HFFc6 (cell line): ENCODE results near the gene ADIPOR2. TPM values are rescaled to one million over a fixed set of nuclear protein-coding genes. Genes with fewer than 3 reads are reported as not detected.
"Not testable (repeated sequence)": the region's sequence is repeated elsewhere in the genome, so short reads cannot be mapped to it uniquely, and the experiment has no call there.

Experiments used
- DNase-seq: peaks from one replicate; pipeline ENCODE4 v3.0.0-alpha.2; 2018
- H3K27ac Mint-ChIP-seq: 2 replicates; pipeline ENCODE4 v1.8.0; 2020; ENCODE audit warnings: mild to moderate bottlenecking, mixed read lengths
- H3K27me3 Mint-ChIP-seq: 2 replicates; pipeline ENCODE4 v1.8.0; 2021; ENCODE audit warnings: mild to moderate bottlenecking, moderate library complexity, mixed read lengths; ENCODE audit not compliant: insufficient read depth
- H3K36me3 Mint-ChIP-seq: 2 replicates; pipeline ENCODE4 v1.8.0; 2021; ENCODE audit warnings: low read depth, mixed read lengths
- H3K4me1 Mint-ChIP-seq: 2 replicates; pipeline ENCODE4 v1.8.0; 2020; ENCODE audit warnings: low read depth, mixed read lengths
- H3K4me3 Mint-ChIP-seq: 2 replicates; pipeline ENCODE4 v1.8.0; 2020; ENCODE audit warnings: mild to moderate bottlenecking, moderate library complexity, mixed read lengths
- H3K9me3 Mint-ChIP-seq: 2 replicates; pipeline ENCODE4 v1.8.0; 2020; ENCODE audit warnings: mild to moderate bottlenecking, mixed read lengths
- total RNA-seq, 6 experiments: library from RNA; stranded (reverse); fragmentation: NEBNext Ultra II Directional; extraction: Animal tissue kit (Norgen Biotek cat#: 25700); gene quantifications; 2 replicates in 1 of 6; 3 replicates in 5 of 6; pipeline ENCODE4 v1.2.3, GENCODE V29; 2021
- TF ChIP-seq, protein P1 (sequence below): fragments of 200-600 bp; sonication (generic); IDR thresholded peaks from 2 replicates; pipeline ENCODE4 v1.5.0; 2021; ENCODE audit warnings: antibody characterized with exemption, mild to moderate bottlenecking

ADIPOR2 gene
- total RNA-seq, 6 experiments from 2014 or later = 38.9 to 50.1 (median 44.9) TPM

- DNase-seq = no peak
- Mint-ChIP-seq H3K4me1 (0 out of 2 replicates have a peak, but pooled peaks cover 5% of the 10 kb centered on the region), H3K27ac (no peak overlapping the region), H3K27me3 (peaks cover 72% of the 10 kb centered on the region), H3K36me3 (no peaks in the 10 kb centered on the region), H3K4me3 (no peak overlapping the region), H3K9me3 (no peaks in the 10 kb centered on the region)
- TF ChIP-seq, protein P1, sequence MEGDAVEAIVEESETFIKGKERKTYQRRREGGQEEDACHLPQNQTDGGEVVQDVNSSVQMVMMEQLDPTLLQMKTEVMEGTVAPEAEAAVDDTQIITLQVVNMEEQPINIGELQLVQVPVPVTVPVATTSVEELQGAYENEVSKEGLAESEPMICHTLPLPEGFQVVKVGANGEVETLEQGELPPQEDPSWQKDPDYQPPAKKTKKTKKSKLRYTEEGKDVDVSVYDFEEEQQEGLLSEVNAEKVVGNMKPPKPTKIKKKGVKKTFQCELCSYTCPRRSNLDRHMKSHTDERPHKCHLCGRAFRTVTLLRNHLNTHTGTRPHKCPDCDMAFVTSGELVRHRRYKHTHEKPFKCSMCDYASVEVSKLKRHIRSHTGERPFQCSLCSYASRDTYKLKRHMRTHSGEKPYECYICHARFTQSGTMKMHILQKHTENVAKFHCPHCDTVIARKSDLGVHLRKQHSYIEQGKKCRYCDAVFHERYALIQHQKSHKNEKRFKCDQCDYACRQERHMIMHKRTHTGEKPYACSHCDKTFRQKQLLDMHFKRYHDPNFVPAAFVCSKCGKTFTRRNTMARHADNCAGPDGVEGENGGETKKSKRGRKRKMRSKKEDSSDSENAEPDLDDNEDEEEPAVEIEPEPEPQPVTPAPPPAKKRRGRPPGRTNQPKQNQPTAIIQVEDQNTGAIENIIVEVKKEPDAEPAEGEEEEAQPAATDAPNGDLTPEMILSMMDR = no peak
Measured at GRCh38 chr12:1815814-1816729, 125.2 kb downstream of the ADIPOR2 start.

GRCh38 chr12:1816730-1817348, 126.0 kb downstream of the ADIPOR2 start:
- TF ChIP-seq, protein P1 = no peak
- Mint-ChIP-seq H3K36me3 (no peaks in the 10 kb centered on the region), H3K27me3 (peaks cover 73% of the 10 kb centered on the region), H3K27ac (no peak overlapping the region), H3K4me1 (0 out of 2 replicates have a peak, but pooled peaks cover 5% of the 10 kb centered on the region), H3K4me3 (no peak overlapping the region), H3K9me3 (no peaks in the 10 kb centered on the region)
- no peak for DNase-seq

GRCh38 chr12:1817928-1818327, 127.1 kb downstream of the ADIPOR2 start:
- peaks cover 77% of the 10 kb centered on the region for H3K27me3 Mint-ChIP-seq
- not testable (repeated sequence) for H3K36me3 Mint-ChIP-seq, H3K4me1 Mint-ChIP-seq

GRCh38 chr12:1819050-1819449, 128.2 kb downstream of the ADIPOR2 start:
- Mint-ChIP-seq H3K9me3 (no peaks in the 10 kb centered on the region), H3K4me3 (no peak overlapping the region), H3K27me3 (peaks cover 81% of the 10 kb centered on the region), H3K27ac (no peak overlapping the region), H3K4me1 (no peaks in the 10 kb centered on the region), H3K36me3 (no peaks in the 10 kb centered on the region)
- DNase-seq = no peak
- TF ChIP-seq, protein P1 = no peak

More at GRCh38 chr12:1817928-1818327, 127.1 kb downstream of the ADIPOR2 start:
- H3K27ac Mint-ChIP-seq, H3K9me3 Mint-ChIP-seq, DNase-seq, H3K4me3 Mint-ChIP-seq: not testable (repeated sequence)

- Mint-ChIP-seq H3K36me3 (no peaks in the 10 kb centered on the region), H3K27me3 (peaks cover 78% of the 10 kb centered on the region), H3K9me3 (no peaks in the 10 kb centered on the region), H3K4me1 (no peaks in the 10 kb centered on the region), H3K27ac (no peak overlapping the region), H3K4me3 (no peak overlapping the region)
- TF ChIP-seq, protein P1 = no peak
- no peak for DNase-seq
Measured at GRCh38 chr12:1819571-1819970, 128.7 kb downstream of the ADIPOR2 start.
